HEK293 (cell line): Measurements from ENCODE around the gene DEK.

ENCODE experiments used
- CTCF ChIP-seq: fragments of 450-650 bp; formaldehyde crosslinking; IDR thresholded peaks from 2 replicates; pipeline ENCODE4 v1.5.1; 2016; ENCODE audit warnings: missing biosample characterization, missing genetic modification characterization
- ZNF510 ChIP-seq: fragments of 450-650 bp; formaldehyde crosslinking; IDR thresholded peaks from 2 replicates; pipeline ENCODE4 v1.5.1; 2018; ENCODE audit warnings: mild to moderate bottlenecking, missing genetic modification characterization, missing biosample characterization; ENCODE audit not compliant: insufficient replicate concordance
- ZNF555 ChIP-seq: fragments of 450-650 bp; formaldehyde crosslinking; conservative IDR thresholded peaks from 2 replicates; pipeline ENCODE4 v1.5.1; 2017; ENCODE audit warnings: missing biosample characterization, mild to moderate bottlenecking, missing genetic modification characterization, inconsistent platforms
- TF ChIP-seq, protein P1 (sequence below): fragments of 450-650 bp; formaldehyde crosslinking; IDR thresholded peaks from 2 replicates; pipeline ENCODE4 v1.5.1; 2017; ENCODE audit warnings: missing biosample characterization, mild to moderate bottlenecking, missing genetic modification characterization, moderate library complexity

DNA sequence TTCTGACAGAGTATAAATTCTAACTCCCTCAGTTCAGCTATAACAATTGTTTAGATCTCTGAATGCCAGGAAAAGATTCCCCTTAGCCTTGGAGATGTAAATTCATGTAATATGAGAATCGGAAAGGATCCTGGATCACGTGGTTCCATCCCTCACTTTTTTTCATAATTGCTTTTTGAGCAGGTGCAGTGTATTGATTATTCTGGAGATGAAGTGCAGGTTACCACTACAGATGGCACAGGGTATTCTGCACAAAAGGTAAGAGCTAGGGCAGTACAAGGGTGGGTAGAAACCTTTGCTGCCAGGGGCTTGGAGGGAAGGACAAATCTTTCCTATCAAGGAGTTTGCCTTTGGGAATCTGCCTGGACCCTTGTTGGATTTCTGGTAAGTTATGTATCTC is 56.4 kb downstream of the DEK start:
- no peak for TF ChIP-seq ZNF555 (tag by site-specific recombination)
- no peak for TF ChIP-seq CTCF (tag by site-specific recombination)
- TF ChIP-seq ZNF510 (tag by site-specific recombination), result no peak
- TF ChIP-seq, protein P1, sequence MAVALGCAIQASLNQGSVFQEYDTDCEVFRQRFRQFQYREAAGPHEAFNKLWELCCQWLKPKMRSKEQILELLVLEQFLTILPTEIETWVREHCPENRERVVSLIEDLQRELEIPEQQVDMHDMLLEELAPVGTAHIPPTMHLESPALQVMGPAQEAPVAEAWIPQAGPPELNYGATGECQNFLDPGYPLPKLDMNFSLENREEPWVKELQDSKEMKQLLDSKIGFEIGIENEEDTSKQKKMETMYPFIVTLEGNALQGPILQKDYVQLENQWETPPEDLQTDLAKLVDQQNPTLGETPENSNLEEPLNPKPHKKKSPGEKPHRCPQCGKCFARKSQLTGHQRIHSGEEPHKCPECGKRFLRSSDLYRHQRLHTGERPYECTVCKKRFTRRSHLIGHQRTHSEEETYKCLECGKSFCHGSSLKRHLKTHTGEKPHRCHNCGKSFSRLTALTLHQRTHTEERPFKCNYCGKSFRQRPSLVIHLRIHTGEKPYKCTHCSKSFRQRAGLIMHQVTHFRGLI (tag by site-specific recombination), result no peak
